GM10266 (cell line): ENCODE data around the gene OR7E24.
"Not testable (repeated sequence)": the region's sequence is repeated elsewhere in the genome, so short reads cannot be mapped to it uniquely, and the experiment has no call there.

Source experiments
- DNase-seq: peaks from one replicate; pipeline ENCODE4 v3.0.0; 2012; ENCODE audit errors: extremely low spot score
- CTCF ChIP-seq: IDR thresholded peaks from 2 replicates; pipeline ENCODE4 v1.5.1; 2012; ENCODE audit warnings: mild to moderate bottlenecking, low read depth; ENCODE audit not compliant: control insufficient read depth, insufficient read depth; ENCODE audit errors: missing control alignments

OR7E24 gene

DNA sequence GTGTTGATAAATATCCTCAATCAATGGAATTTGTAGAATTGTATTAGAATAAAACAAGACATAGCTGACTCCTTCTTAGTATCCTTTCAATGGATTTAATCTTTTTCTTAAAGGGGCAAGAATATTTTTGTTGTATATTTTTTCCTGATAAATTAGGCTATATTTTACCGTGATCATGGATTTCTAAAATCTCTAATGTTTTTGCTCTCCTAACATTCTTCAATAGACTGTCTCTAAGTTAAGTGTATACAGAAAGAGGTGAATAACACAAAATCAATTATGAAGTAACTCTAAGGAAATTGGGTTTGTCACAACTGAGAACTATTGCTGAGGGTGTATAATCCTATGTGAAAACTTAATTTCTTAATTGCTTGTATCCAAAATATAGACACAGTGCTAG is at the start of gene OR7E24:
OR7E24 (plus strand) TSS at position 301 of the 400 bp plus-strand sequence. CDS start 114 bp downstream, outside the sequence.
- DNase-seq = no peak
- TF ChIP-seq CTCF = no peak

- peak; percentile 47 for DNase-seq
- TF ChIP-seq CTCF = peak; percentile 93
Measured at GRCh38 chr19:9205501-9206113, 45.1 kb upstream of the OR7E24 start.

DNA sequence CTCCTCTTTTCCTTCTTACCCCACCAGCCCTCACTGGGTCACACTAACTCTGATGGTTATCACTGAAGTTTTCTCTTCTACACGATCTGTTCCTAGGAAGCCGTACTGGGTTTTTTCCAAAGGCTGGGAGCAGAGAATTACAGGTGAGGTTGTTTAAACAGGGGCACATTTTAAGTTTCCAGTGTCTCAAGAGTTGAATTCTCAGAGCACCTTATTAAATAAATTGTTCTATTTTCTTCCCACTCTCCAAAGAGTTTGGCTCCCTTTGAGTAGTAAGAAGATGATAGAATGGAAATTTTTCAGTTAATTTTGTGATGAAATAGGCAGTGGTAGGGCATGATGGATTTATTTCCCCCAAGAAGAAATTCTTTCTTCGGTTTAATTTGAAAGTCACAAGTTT is 31.2 kb upstream of the OR7E24 start, which contains the start of gene OR7D4:
OR7D4 (minus strand) TSS at position 101 of the 400 bp plus-strand sequence. CDS start 4,752 bp downstream, outside the sequence.
- no peak for DNase-seq
- TF ChIP-seq CTCF = no peak

DNA sequence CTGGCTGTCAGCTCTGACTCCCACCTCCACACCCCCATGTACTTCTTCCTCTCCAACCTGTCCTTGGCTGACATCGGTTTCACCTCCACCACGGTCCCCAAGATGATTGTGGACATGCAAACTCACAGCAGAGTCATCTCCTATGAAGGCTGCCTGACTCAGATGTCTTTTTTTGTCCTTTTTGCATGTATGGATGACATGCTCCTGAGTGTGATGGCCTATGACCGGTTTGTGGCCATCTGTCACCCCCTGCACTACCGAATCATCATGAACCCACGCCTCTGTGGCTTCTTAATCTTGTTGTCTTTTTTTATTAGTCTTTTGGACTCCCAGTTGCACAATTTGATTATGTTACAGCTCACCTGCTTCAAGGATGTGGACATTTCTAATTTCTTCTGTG is 506 bp downstream of the OR7E24 start:
- DNase-seq = no peak
- TF ChIP-seq CTCF = no peak

GRCh38 chr19:9283485-9283884 is 32.8 kb downstream of the OR7E24 start:
- not testable (repeated sequence) for DNase-seq

DNA sequence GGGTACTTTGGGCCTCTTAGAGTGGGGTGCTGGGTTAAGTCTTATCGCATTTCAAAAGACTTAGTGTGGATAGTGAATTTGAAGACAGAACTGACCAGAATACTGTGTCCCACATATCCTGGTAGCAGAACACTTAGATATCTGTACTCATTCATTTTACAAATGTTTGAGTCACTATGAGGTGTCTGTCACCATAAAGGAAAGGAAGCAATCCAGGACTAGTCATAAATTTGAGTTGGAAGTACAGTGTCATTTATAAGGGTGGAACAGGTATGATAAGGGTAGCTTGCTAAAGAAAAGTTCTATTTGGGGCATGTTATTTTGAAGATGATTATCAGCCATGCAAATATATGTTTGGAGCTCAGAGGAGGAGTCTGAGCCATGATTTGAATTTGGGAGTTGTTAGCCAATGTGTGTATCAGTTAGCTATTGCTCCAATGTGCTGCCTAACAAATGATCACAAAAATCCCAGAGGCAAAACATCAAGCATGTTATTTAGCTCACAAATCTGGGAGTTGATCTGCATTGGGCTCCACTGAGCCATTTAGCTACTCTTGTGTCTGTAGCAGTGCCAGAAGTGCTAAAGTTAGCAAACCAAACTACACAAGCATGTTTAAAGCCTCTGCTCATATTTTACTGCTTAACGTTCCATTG is 38.6 kb downstream of the OR7E24 start:
- TF ChIP-seq CTCF = no peak
- DNase-seq = no peak

GRCh38 chr19:9295411-9295849 is 44.7 kb downstream of the OR7E24 start:
- DNase-seq = no peak
- no peak for TF ChIP-seq CTCF
